OCI-LY7 (cell line): ENCODE measurements around the gene ALLC. TPM values are rescaled to one million over a fixed set of nuclear protein-coding genes. Genes with fewer than 3 reads are reported as not detected.
A peak's percentile ranks its signal among the peaks of the same experiment; 100 is the strongest.

Experiments
- BruUV-seq: library from RNA; stranded (reverse); fragments of 400-500 nt; replicated peaks from 2 replicates; lab custom pipeline; 2021; lab: Mats Ljungman, UMichigan
- CTCF ChIA-PET: fragments of 300-600 bp; sonication (Branson Sonifier 250); formaldehyde crosslinking; loops from one replicate; lab custom pipeline; 2022; ENCODE audit warnings: antibody characterized with exemption; ENCODE audit not compliant: unreplicated experiment; lab: Charles Lee
- POLR2A ChIA-PET: fragments of 300-600 bp; sonication (Branson Sonifier 250); formaldehyde crosslinking; loops from one replicate; lab custom pipeline; 2022; ENCODE audit warnings: antibody characterized with exemption; lab: Charles Lee
- DNase-seq: peaks from one replicate; pipeline ENCODE4 v3.0.0-alpha.2; 2015; ENCODE audit warnings: low spot score
- H2AFZ ChIP-seq: fragments of 200-600 bp; sonication (generic), shearing (Covaris generic); 2 replicates; pipeline ENCODE4 v1.6.1; 2014; ENCODE audit warnings: mild to moderate bottlenecking, antibody characterized with exemption, low read length, moderate library complexity
- H3K27ac ChIP-seq: fragments of 200-600 bp; sonication (generic); 2 replicates; pipeline ENCODE4 v1.5.1; 2014; ENCODE audit warnings: mixed run types, low read depth, mild to moderate bottlenecking, moderate library complexity, low read length, inconsistent platforms; ENCODE audit not compliant: poor library complexity, severe bottlenecking
- H3K36me3 ChIP-seq: fragments of 200-600 bp; sonication (generic); 2 replicates; pipeline ENCODE4 v1.6.1; 2014; ENCODE audit warnings: mild to moderate bottlenecking, antibody characterized with exemption, low read length, moderate library complexity, mixed read lengths; ENCODE audit not compliant: insufficient read depth
- H3K4me1 ChIP-seq: fragments of 200-600 bp; sonication (generic); 2 replicates; pipeline ENCODE4 v1.5.1; 2014; ENCODE audit warnings: mild to moderate bottlenecking, low read length; ENCODE audit not compliant: insufficient read depth, poor library complexity, severe bottlenecking
- H3K4me2 ChIP-seq: fragments of 200-600 bp; sonication (generic); 2 replicates; pipeline ENCODE4 v1.6.1; 2014; ENCODE audit warnings: mild to moderate bottlenecking, low read length
- H3K4me3 ChIP-seq: fragments of 200-600 bp; sonication (generic); 2 replicates; pipeline ENCODE4 v1.5.1; 2014; ENCODE audit warnings: mild to moderate bottlenecking, low read depth, low read length; ENCODE audit not compliant: poor library complexity, severe bottlenecking
- H3K79me2 ChIP-seq: fragments of 200-600 bp; sonication (generic); 2 replicates; pipeline ENCODE4 v1.6.1; 2016; ENCODE audit warnings: low read depth, mild to moderate bottlenecking, low read length, moderate library complexity, mixed read lengths; ENCODE audit not compliant: insufficient read depth
- H3K9me2 ChIP-seq: fragments of 200-600 bp; sonication (generic); 2 replicates; pipeline ENCODE4 v1.6.1; 2016; ENCODE audit warnings: mild to moderate bottlenecking, low read length, mixed read lengths; ENCODE audit not compliant: insufficient read depth
- H3K9me3 ChIP-seq: fragments of 200-600 bp; sonication (generic); 2 replicates; pipeline ENCODE4 v1.6.1; 2014; ENCODE audit warnings: mild to moderate bottlenecking, mixed run types, low read length, mixed read lengths
- H4K20me1 ChIP-seq: fragments of 200-600 bp; sonication (generic); 2 replicates; pipeline ENCODE4 v1.6.1; 2014; ENCODE audit warnings: mild to moderate bottlenecking, antibody characterized with exemption, low read length, moderate library complexity, mixed read lengths; ENCODE audit not compliant: insufficient read depth
- CTCF ChIP-seq: fragments of 200-600 bp; sonication (generic); conservative IDR thresholded peaks from 2 replicates; pipeline ENCODE4 v1.5.1; 2014; ENCODE audit warnings: mild to moderate bottlenecking, antibody characterized with exemption, low read length, moderate library complexity, mixed read lengths
- EZH2phosphoT487 ChIP-seq: fragments of 200-600 bp; sonication (generic); IDR thresholded peaks from 2 replicates; pipeline ENCODE4 v1.6.1; 2018; ENCODE audit warnings: low read depth, borderline replicate concordance, mild to moderate bottlenecking, mixed run types, antibody characterized with exemption, low read length, moderate library complexity, mixed read lengths
- intact Hi-C: fragments of 100-400 bp; cut with micrococcal nuclease; formaldehyde crosslinking; loops from one replicate; pipeline ENCODE4 v1.10.0; 2022; ENCODE audit not compliant: unreplicated experiment
- total RNA-seq, 2 experiments: library from RNA; depleted of rRNA in 1 of 2; stranded (reverse); fragments of >200 nt in 1 of 2; shearing (Covaris generic) in 1 of 2; gene quantifications; 2 replicates each; pipeline ENCODE4 v1.2.3, GENCODE V29; 2014 to 2022

ALLC gene
- total RNA-seq, 2 experiments from 2014 or later = not detected

- CTCF ChIA-PET = interaction anchor here (0.6 to 0.7 kb wide), 2 partner anchors 49 to 53 kb away, joined by 3 to 4 read pairs; no protein-coding TSS in a partner anchor
- Histone ChIP-seq H4K20me1 (no peaks in the 10 kb centered on the region), H3K4me3 (no peak overlapping the region), H3K36me3 (no peaks in the 10 kb centered on the region), H3K9me2 (no peaks in the 10 kb centered on the region), H2AFZ (no peak overlapping the region), H3K79me2 (no peaks in the 10 kb centered on the region), H3K4me1 (no peaks in the 10 kb centered on the region), H3K9me3 (no peaks in the 10 kb centered on the region), H3K4me2 (no peak overlapping the region), H3K27ac (no peak overlapping the region)
- POLR2A ChIA-PET = interaction anchor here (0.5 kb wide), 1 partner anchor 1967 kb away, joined by 3 read pairs; no protein-coding TSS in a partner anchor
- TF ChIP-seq EZH2phosphoT487 = no peak
- peak; percentile 83 for TF ChIP-seq CTCF
- intact Hi-C loops = loop anchor here (2.0 to 5.0 kb wide), 2 partner anchors 52 to 99 kb away; no protein-coding TSS in a partner anchor
- BruUV-seq = no TSS peak
- peak; percentile 46 for DNase-seq
These were observed 70.4 kb downstream of the ALLC start for GRCh38 chr2:3728104-3729054.

GRCh38 chr2:3729055-3729448 is 71.1 kb downstream of the ALLC start:
- no peaks in the 10 kb centered on the region for H3K36me3 ChIP-seq
- DNase-seq = no peak
- no peaks in the 10 kb centered on the region for H3K9me3 ChIP-seq
- H2AFZ ChIP-seq = no peak overlapping the region
- TF ChIP-seq CTCF = no peak
- TF ChIP-seq EZH2phosphoT487 = no peak
- intact Hi-C loops = loop anchor here (2.0 to 5.0 kb wide), 2 partner anchors 52 to 98 kb away; no protein-coding TSS in a partner anchor
- no peaks in the 10 kb centered on the region for H4K20me1 ChIP-seq
- H3K4me2 ChIP-seq = no peak overlapping the region
- no peak overlapping the region for H3K4me3 ChIP-seq
- no peaks in the 10 kb centered on the region for H3K79me2 ChIP-seq
- ChIA-PET CTCF (no interaction called here), POLR2A (interaction anchor here (0.5 kb wide), 1 partner anchor 1966 kb away, joined by 3 read pairs; no protein-coding TSS in a partner anchor)
- H3K4me1 ChIP-seq = no peaks in the 10 kb centered on the region
- no peak overlapping the region for H3K27ac ChIP-seq
- no peaks in the 10 kb centered on the region for H3K9me2 ChIP-seq
- BruUV-seq = no TSS peak

GRCh38 chr2:3729786-3730185 is 71.8 kb downstream of the ALLC start:
- Histone ChIP-seq H3K4me3 (no peak overlapping the region), H4K20me1 (no peaks in the 10 kb centered on the region), H3K27ac (no peak overlapping the region), H3K79me2 (no peaks in the 10 kb centered on the region), H3K4me2 (no peak overlapping the region), H2AFZ (no peak overlapping the region), H3K4me1 (no peaks in the 10 kb centered on the region), H3K9me3 (no peaks in the 10 kb centered on the region), H3K9me2 (no peaks in the 10 kb centered on the region), H3K36me3 (no peaks in the 10 kb centered on the region)
- BruUV-seq = no TSS peak
- intact Hi-C loops = loop anchor here (2.0 to 5.0 kb wide), 2 partner anchors 51 to 98 kb away; no protein-coding TSS in a partner anchor
- CTCF ChIA-PET = no interaction called here
- no peak for DNase-seq
- POLR2A ChIA-PET = interaction anchor here (0.6 kb wide), 1 partner anchor 622 kb away, joined by 4 read pairs; no protein-coding TSS in a partner anchor
- TF ChIP-seq EZH2phosphoT487 (no peak), CTCF (no peak)
